GF-D8 (cell line): Measurements from ENCODE around the gene USP30.
"Not testable (repeated sequence)": the region's sequence is repeated elsewhere in the genome, so short reads cannot be mapped to it uniquely, and the experiment has no call there.

Source experiments
- DNase-seq: peaks from one replicate; lab custom pipeline; 2025; lab: John Stamatoyannopoulos, UW

Gene USP30

GRCh38 chr12:109052414-109053323 is at the start of gene USP30:
Gene USP30 (plus strand): TSS chr12:109052576. CDS start chr12:109052679, 103 bp downstream.
- peak; percentile 34 for DNase-seq

DNA sequence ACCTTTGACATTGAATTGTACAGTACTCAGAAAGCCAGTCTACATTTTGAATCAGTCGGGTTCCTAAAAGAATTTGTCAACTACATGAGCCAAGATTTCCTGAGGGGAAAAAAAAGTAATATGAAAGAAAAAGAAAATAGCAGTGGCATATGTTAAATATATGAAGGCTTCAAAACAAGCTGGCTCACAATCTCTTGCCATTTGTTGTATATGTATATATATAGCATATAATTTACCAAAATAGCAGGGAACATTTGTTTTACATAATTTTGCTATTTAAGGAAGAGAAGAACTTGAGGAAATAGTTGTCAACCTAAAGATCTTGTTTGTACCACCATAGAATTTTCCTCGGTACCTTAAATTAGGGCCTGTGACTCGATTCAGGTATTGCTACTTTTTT is 48.4 kb upstream of the USP30 start:
- DNase-seq = no peak

DNA sequence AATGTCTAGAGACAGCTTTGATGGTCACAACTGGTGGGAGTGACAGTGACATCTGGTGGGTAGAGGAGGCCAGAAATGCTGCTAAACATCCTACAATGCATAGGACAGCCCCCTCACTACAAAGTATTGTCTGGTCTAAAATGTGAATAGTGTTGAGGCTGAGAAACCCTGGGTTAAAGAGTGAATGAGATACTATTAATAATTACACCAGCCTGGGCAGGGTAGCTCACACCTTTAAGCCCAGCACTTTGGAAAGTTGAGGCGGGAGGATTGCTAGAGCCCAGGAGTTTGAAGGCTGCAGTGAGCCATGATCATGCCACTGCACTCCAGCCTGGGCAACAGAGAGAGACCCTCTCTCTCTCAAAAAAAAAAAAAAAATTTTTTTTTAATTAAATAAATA is 42.6 kb upstream of the USP30 start:
- DNase-seq = no peak

GRCh38 chr12:109010259-109010658 is 42.1 kb upstream of the USP30 start:
- DNase-seq = no peak

GRCh38 chr12:109014984-109015765 is 37.2 kb upstream of the USP30 start:
- DNase-seq = no peak

DNA sequence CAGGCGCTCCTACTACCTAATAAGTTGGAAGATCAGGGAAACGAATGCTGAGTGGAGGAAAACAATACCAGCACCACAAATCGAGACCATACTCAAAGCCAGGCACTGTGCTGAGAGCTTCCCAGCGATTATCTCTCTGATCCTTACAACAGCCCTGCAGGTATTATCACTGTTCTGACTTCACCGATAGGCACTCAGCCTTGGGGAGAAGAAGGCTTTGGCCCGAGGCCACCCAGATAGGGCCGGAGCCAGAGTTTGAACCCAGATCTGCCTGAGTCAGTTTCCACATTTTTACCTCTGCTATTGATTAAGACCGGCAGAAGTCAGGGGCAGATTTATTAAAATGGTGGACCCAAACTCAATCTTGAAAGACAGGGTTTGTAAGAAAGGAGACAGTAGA is 36.4 kb upstream of the USP30 start:
- DNase-seq = no peak

DNA sequence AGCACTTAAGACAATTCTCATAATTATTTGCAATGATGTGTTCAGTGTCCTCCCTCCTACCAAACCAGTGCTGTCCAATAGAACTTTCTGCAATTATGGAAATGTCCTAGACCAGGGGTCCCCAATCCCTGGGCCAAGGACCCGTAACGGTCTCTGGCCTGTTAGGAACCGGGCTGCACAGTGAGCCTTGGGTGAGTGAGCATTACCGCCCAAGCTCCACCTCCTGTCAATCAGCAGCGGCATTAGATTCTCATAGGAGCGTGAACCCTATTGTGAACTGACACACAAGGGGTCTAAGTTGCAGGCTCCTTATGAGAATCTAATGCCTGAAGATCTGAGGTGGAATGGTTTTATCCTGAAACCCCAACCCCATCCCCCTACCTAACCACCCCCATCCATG is 35.4 kb upstream of the USP30 start:
- DNase-seq = no peak

GRCh38 chr12:109018296-109018695 is 34.1 kb upstream of the USP30 start:
- DNase-seq = no peak

- no peak for DNase-seq
These were observed 32.1 kb upstream of the USP30 start for GRCh38 chr12:109020146-109020795.

GRCh38 chr12:109020796-109021380 is 31.5 kb upstream of the USP30 start, which contains the start of gene SVOP:
Gene SVOP (minus strand): TSS chr12:109021068. CDS start chr12:109020868, 200 bp downstream.
- DNase-seq = no peak

GRCh38 chr12:109027767-109028166 is 24.6 kb upstream of the USP30 start:
- DNase-seq = no peak

GRCh38 chr12:109028624-109029023 is 23.8 kb upstream of the USP30 start:
- DNase-seq = not testable (repeated sequence)

- no peak for DNase-seq
These were observed 23.0 kb upstream of the USP30 start for GRCh38 chr12:109029411-109029810.

GRCh38 chr12:109033239-109034196 is 18.9 kb upstream of the USP30 start:
- no peak for DNase-seq

- no peak for DNase-seq
These were observed 15.4 kb upstream of the USP30 start for GRCh38 chr12:109036975-109037374.

- no peak for DNase-seq
These were observed 8.1 kb upstream of the USP30 start for GRCh38 chr12:109044241-109044640.

GRCh38 chr12:109047081-109047805 is 5.1 kb upstream of the USP30 start:
- no peak for DNase-seq

DNA sequence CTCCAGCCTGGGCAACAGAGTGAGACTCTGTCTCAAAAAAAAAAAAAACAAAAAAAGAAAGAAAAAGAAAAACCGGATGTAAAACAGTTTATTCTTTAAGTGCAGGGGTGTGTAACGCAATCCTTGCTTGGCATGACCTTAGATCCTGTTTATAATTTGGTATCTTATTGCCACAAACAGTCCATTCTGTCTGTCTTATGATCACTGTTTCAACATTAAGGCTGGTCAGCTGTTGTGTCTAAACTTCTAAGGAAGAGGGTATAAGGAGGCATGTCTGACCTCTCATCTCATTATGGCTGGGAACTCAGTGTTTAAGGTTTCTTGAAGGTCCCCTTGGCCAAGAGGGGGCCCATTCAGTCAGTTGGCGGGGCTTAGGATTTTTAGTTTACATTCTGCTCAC is 3.7 kb upstream of the USP30 start:
- DNase-seq = not testable (repeated sequence)

DNA sequence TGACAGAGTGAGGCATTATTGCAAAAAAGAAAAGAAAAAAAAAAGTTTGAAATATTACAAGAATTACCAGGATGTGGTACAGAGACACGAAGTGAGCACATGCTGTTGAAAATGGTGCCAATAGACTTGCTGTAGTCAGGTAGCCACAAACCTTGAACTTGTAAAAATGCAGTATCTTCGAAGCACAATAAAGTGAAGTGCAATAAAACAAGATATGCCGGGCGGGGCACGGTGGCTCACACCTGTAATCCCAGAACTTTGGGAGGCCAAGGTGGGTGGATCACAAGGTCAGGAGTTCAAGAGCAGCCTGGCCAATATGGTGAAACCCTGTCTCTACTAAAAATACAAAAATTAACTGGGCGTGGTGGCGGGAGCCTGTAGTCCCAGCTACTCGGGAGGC is 2.6 kb upstream of the USP30 start:
- DNase-seq = not testable (repeated sequence)

DNA sequence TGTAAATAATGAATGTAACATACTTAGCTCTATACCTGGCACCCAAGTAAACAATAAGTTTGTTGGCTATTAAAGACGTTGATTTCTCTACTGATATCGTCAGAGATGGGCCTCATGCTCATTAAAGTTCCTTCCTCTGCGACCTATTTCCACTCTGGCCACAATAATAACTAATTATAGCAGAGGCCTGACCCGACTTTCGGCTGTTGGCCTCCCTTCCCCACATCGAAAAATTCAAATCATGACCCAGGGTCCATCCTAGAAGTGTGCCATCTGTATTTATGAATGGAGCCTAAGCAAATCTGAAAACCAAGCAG is 321 bp upstream of the USP30 start:
- no peak for DNase-seq
